Epithelial cell of proximal tubule (primary cell): ENCODE data around the gene PAGE2. TPM values are rescaled to one million over a fixed set of nuclear protein-coding genes. Genes with fewer than 3 reads are reported as not detected.

Experiments used
- DNase-seq: peaks from one replicate; pipeline ENCODE4 v3.0.0-alpha.2; 2011; ENCODE audit warnings: low read depth
- H3K4me3 ChIP-seq: 2 replicates; pipeline ENCODE4 v1.5.1; 2011; ENCODE audit warnings: low read depth, mild to moderate bottlenecking, low read length
- CTCF ChIP-seq: conservative IDR thresholded peaks from 2 replicates; pipeline ENCODE4 v1.5.1; 2012; ENCODE audit warnings: low read depth, mild to moderate bottlenecking, low read length
- total RNA-seq: library from RNA; depleted of rRNA; stranded (reverse); fragments of >200 nt; gene quantifications from 2 replicates; pipeline ENCODE4 v1.2.3, GENCODE V29; 2015

Gene PAGE2
- total RNA-seq, 1 donor from 2014 or later: not detected

DNA sequence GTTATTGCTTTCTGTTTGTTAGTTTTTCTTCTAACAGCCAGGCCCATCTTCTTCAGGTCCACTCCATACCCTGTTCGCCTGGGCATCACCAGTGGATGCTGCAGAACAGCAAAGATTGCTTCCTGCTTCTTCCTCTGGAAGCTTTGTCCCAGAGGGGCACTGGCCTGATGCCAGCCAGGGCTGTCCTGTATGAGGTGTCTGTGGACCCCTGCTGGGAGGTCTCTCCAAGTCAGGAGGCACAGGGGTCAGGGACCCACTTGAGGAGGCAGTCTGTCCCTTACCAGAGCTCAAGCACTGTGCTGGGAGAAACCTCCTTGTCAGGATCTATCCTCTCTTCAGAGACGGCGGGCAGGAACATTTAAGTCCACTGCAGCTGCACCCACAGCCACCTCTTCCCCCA is 16.5 kb upstream of the PAGE2 start:
- TF ChIP-seq CTCF: no peak
- no peak for DNase-seq
- H3K4me3 ChIP-seq: no peak overlapping the region

DNA sequence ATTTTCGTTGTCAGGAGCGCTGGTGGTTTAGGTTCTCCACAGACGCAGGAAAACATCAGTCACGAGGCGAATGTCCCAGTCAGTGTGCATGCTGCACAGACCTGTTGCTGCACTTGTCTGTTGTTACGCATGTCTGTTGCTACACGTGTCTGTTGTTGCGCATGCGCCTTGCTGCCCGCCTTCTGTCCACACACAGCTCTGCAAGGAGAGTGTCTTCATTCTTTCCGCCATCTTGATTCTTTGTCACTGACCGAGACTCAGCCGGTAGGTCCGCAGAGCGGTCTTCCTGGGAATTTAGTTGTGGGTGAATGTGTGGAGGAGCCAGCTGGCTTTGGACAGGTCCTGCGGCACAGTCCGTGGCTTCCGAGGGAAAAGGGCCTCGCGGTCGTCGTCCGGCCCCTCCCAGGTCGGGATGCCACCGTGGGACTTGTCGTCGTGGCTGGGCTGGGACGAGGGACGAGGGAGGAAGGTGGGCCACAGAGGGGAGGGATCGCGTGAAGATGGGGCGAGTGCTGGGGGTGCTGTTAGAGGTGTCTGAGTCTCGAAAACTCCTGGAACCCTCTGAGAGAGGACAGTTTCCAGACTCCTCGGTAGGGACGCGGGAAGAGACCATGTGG is 13.9 kb upstream of the PAGE2 start, which contains the start of gene PAGE2B:
TSS of gene PAGE2B (plus strand) at position 180 of the 617 bp plus-strand sequence. CDS start 1,012 bp downstream, outside the sequence.
- no peak for DNase-seq
- no peak for TF ChIP-seq CTCF
- H3K4me3 ChIP-seq: no peak within 1 kb of the TSS

DNA sequence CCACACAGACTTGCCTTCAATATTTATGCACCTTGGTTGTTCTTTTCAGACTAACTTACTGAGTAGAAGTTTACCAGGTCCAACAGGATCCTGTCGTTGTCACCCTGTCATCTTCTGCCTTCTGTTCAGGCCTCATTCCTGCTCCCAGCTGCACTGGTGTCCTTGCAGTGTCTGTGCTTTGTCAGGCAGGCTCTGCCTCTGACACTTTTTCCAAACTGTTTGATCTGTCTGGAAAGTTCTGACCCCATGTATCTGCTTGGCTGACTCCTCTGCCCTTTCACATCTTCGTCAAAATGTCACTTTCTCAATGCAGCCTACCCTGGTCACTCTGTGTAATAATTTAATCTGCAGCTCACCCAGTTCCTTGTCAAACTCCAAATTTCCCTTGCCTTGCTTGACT is 9.9 kb downstream of the PAGE2 start:
- TF ChIP-seq CTCF: no peak
- DNase-seq: no peak
- H3K4me3 ChIP-seq: no peak overlapping the region

- DNase-seq: no peak
- H3K4me3 ChIP-seq: no peak overlapping the region
- no peak for TF ChIP-seq CTCF
These were observed 10.3 kb downstream of the PAGE2 start for GRCh38 chrX:55099162-55099561.

GRCh38 chrX:55102754-55103153 is 13.9 kb downstream of the PAGE2 start:
- no peak for TF ChIP-seq CTCF
- H3K4me3 ChIP-seq: no peak overlapping the region
- no peak for DNase-seq

DNA sequence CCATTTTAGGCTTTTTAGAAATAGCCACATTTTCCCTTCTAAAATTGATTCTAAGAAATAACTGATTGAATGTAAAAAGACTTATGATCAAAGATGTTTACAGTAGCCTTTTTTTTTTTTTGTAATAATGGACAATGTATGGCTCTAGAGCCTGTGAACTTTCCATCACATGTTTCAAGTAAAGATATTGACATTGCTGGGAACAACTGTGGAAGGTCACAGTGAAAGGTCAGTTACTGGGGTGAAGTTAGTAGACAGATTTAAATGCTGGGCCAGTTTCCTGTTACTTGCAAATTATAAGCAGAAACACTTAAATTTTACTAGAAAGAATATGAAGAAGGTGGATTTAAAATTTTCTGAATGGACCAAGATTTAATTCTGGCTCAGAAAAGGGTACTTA is 18.4 kb downstream of the PAGE2 start:
- no peak for TF ChIP-seq CTCF
- H3K4me3 ChIP-seq: no peak overlapping the region
- no peak for DNase-seq

- TF ChIP-seq CTCF: no peak
- H3K4me3 ChIP-seq: no peak overlapping the region
- DNase-seq: no peak
These were observed 19.1 kb downstream of the PAGE2 start for GRCh38 chrX:55107911-55108310.
